Hepatocyte (in vitro differentiated cells): ENCODE data around the gene ANGPTL8.

Experiments
- CTCF ChIP-seq: fragments of 200-600 bp; sonication (generic); IDR thresholded peaks from 2 replicates; pipeline ENCODE4 v1.5.1; 2016; ENCODE audit warnings: antibody characterized with exemption, mild to moderate bottlenecking; ENCODE audit not compliant: poor library complexity
- EZH2 ChIP-seq: fragments of 200-600 bp; sonication (generic); IDR thresholded peaks from 2 replicates; pipeline ENCODE4 v1.6.1; 2016; ENCODE audit warnings: antibody characterized with exemption, mild to moderate bottlenecking, borderline replicate concordance
- EZH2phosphoT487 ChIP-seq: fragments of 200-600 bp; sonication (generic); IDR thresholded peaks from one replicate; pipeline ENCODE4 v1.6.1; 2018; ENCODE audit warnings: antibody characterized with exemption, mild to moderate bottlenecking, low read depth, moderate library complexity; ENCODE audit not compliant: unreplicated experiment, severe bottlenecking

- TF ChIP-seq CTCF (no peak), EZH2phosphoT487 (no peak), EZH2 (no peak)
These were observed 37.6 kb upstream of the ANGPTL8 start for GRCh38 chr19:11201791-11202190.
